Left lung (tissue), 10 donors: ENCODE data around the gene ACACA. TPM values are rescaled to one million over a fixed set of nuclear protein-coding genes. Genes with fewer than 3 reads are reported as not detected.

Source experiments
- ATAC-seq: fragments of 200-7000 bp; cut with Tn5 transposase; one replicate; pipeline ENCODE4 v1.9.1; 2020; ENCODE audit warnings: moderate library complexity
- DNase-seq, 4 donors: peaks; one replicate each; pipeline ENCODE4 v3.0.0-alpha.2; 2013 to 2020
- H3K27ac ChIP-seq, 2 donors: fragments of 200-600 bp; sonication (generic) in 1 of 2; one replicate each; pipeline versions ENCODE4 v1.5.0 to v1.8.0; 2020 to 2021
- H3K27me3 ChIP-seq, 2 donors: fragments of 200-600 bp; sonication (generic) in 1 of 2; one replicate each; pipeline versions ENCODE4 v1.5.0 to v1.8.0; 2020 to 2021
- H3K36me3 ChIP-seq, 2 donors: fragments of 200-600 bp; sonication (generic) in 1 of 2; one replicate each; pipeline versions ENCODE4 v1.5.0 to v1.8.0; 2020 to 2021
- H3K4me1 ChIP-seq, 2 donors: fragments of 200-600 bp; one replicate each; pipeline ENCODE4 v1.8.0; 2021
- H3K4me3 ChIP-seq, 2 donors: fragments of 200-600 bp; sonication (generic) in 1 of 2; one replicate each; pipeline versions ENCODE4 v1.5.0 to v1.8.0; 2020 to 2021; ENCODE audit warnings: mild to moderate bottlenecking in 1 of 2
- H3K9me3 ChIP-seq, 2 donors: fragments of 200-600 bp; sonication (generic) in 1 of 2; one replicate each; pipeline versions ENCODE4 v1.5.0 to v1.8.0; 2020 to 2021
- intact Hi-C, 2 donors: fragments of 100-400 bp; cut with DNase I; formaldehyde crosslinking; loops; one replicate each; pipeline versions ENCODE4 v1.11.2 to v1.14.2; 2022
- polyA plus RNA-seq, 6 donors: library from polyadenylated mRNA; unstranded; fragments of 120-200 nt; gene quantifications; one replicate each; pipeline ENCODE4 v1.2.1, GENCODE V29; 2013; ENCODE audit not compliant: insufficient read length in 6 of 6
- total RNA-seq, 2 donors: library from RNA; stranded (reverse); fragmentation: NEBNext Ultra II Directional; extraction: Animal tissue kit (Norgen Biotek cat#: 25700); gene quantifications; one replicate each; pipeline ENCODE4 v1.2.1, GENCODE V29; 2021
- TF ChIP-seq, protein P1 (sequence below), 2 donors: fragments of 200-600 bp; sonication (generic) in 1 of 2; IDR thresholded peaks; one replicate each; pipeline versions ENCODE4 v1.5.0 to v1.8.0; 2021; ENCODE audit warnings: antibody characterized with exemption in 2 of 2
- donor health status: DM: no; HTN: yes; CAD: no.
- donor health status: DM: no; HTN: no; CAD: no.

The ACACA gene
- total and polyA plus RNA-seq, 8 donors: 43.6 to 128 (median 53.3) TPM

DNA sequence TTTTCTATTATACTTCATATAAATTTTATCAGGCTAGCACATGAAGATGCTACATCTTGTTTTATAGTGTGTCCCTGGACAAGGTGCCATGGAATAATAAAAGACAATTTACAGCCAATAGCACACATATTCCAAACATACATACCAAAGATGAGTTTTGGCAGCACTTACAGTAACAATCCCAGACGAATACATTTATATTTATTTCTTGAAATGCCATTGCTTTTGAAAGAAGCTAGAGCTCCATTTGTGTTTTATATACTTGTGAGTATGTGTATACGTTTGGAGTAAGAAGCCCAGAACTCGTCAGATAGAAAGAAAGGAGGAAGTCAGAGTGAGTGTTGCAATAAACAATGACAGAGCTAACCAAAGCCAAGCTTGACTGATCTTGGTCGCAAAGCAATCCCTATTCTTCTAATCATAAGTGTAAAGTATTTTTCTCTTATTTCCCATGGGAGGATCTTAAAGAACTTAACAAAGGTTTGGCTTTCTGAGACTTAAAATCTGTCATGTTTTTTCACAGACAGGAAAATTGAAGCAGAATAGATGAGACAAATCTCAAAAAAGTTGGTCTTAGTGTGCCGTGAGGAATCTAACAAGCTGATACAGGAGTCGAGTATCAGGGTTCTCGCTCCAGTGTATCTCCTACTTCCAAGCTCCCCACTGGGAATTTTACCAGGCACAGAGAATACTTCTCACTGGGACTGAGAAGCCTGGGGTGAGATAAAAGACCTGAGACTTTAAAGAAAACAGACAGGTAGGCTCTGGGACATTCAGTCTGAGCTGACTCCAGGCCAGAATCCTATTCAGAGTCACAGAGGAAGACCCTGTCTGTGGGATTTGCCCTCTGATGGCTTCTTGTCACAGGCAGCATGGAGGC lies 282.5 kb downstream of the ACACA start:
- H3K4me1 ChIP-seq: no peaks in the 10 kb centered on the region
- H3K27me3 ChIP-seq: no peaks in the 10 kb centered on the region
- DNase-seq: peak in 1 of 4 donors; percentile 24
- peaks cover 0 to 54% of the 10 kb centered on the region in 2 donors for H3K36me3 ChIP-seq
- H3K9me3 ChIP-seq: no peaks in the 10 kb centered on the region
- TF ChIP-seq, protein P1, sequence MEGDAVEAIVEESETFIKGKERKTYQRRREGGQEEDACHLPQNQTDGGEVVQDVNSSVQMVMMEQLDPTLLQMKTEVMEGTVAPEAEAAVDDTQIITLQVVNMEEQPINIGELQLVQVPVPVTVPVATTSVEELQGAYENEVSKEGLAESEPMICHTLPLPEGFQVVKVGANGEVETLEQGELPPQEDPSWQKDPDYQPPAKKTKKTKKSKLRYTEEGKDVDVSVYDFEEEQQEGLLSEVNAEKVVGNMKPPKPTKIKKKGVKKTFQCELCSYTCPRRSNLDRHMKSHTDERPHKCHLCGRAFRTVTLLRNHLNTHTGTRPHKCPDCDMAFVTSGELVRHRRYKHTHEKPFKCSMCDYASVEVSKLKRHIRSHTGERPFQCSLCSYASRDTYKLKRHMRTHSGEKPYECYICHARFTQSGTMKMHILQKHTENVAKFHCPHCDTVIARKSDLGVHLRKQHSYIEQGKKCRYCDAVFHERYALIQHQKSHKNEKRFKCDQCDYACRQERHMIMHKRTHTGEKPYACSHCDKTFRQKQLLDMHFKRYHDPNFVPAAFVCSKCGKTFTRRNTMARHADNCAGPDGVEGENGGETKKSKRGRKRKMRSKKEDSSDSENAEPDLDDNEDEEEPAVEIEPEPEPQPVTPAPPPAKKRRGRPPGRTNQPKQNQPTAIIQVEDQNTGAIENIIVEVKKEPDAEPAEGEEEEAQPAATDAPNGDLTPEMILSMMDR (IDR thresholded peaks at IDR 0.05): no peak
- H3K27ac ChIP-seq: no peak overlapping the region
- ATAC-seq: no peak
- no peak overlapping the region for H3K4me3 ChIP-seq
- intact Hi-C loops: no loop called here

DNA sequence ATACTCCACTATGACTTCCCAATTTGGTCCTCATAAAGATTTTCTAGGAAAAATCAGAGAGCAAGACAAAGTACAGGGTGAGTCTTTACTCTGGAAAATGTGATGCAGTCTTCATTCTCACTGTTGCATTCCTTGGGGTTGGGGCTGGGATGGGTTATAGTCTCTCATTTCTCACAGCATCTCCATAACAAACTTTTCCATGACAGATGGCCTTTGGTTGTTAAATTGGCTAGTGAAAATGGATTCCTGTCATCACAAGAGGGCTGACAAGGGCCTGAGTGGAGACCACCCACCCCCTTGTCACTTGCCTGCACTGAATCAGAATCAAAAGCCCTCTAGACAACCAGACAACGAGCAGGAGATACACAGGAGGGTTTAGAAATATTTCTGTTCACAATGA lies 283.2 kb downstream of the ACACA start:
- Histone ChIP-seq H3K9me3 (no peaks in the 10 kb centered on the region), H3K27ac (no peak overlapping the region), H3K4me1 (no peaks in the 10 kb centered on the region), H3K27me3 (no peaks in the 10 kb centered on the region), H3K4me3 (no peak overlapping the region), H3K36me3 (peaks cover 0 to 46% of the 10 kb centered on the region in 2 donors)
- intact Hi-C loops: no loop called here
- DNase-seq (no peak), ATAC-seq (no peak)
- TF ChIP-seq, protein P1 (IDR thresholded peaks at IDR 0.05): no peak

DNA sequence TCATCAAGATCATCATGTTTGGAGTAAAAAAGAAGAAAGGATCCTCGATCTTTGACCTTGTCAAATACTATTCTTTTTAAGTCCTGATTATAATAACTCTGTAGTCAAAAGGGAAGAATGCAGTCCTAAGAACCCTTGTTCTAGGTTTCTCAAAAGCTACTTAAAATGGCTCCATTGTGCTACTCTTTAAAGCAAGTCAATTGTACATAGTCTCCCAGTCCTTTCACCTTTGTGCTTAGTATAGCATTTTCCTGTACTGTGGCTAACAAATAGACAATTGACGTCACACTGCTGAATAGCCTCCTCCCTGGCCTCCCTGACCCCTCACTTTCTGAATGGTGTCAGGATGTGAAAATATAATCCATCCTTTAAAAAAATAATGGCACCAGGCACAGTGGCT lies 285.0 kb downstream of the ACACA start:
- TF ChIP-seq, protein P1 (IDR thresholded peaks at IDR 0.05): no peak
- Histone ChIP-seq H3K36me3 (peaks cover 0 to 45% of the 10 kb centered on the region in 2 donors), H3K27me3 (no peaks in the 10 kb centered on the region), H3K4me3 (no peak overlapping the region), H3K9me3 (no peaks in the 10 kb centered on the region), H3K4me1 (no peaks in the 10 kb centered on the region), H3K27ac (no peak overlapping the region)
- DNase-seq (no peak), ATAC-seq (no peak)
- intact Hi-C loops: no loop called here

DNA sequence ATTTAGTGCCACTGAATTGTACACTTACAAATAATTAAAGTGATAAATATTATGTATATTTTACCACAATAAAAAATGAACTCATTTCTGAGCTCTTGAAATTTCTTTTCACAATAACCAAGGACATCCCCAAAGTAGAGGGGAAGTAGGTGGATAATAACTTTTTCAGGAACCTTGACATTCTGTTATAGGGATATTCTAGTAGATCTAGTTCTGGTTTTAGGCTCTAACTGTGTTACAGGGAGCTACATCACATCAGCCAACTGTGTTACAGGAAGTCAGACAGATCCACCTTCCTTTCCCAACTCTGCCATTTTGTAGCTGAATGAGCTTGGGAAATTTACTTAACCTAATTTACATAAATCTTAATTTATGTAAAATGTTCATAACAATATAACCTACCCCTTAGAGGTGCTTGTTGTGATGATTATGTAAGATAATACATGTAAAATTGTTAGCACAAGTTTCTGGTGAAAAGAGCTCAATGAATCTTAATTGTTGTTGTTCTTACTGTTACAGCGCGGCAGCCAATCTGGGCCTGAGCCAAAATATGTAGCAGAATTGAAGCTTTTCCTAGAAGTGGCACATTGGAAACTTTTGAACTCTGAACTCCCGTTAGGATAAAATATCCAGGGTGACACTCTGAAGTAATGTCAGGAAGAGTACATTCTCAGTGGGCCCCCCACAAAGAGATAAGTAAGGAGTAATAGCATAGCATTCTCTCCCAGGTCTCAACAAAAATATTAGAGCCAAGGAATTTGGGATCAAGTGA lies 288.1 kb downstream of the ACACA start:
- no peaks in the 10 kb centered on the region for H3K4me1 ChIP-seq
- TF ChIP-seq, protein P1 (IDR thresholded peaks at IDR 0.05): no peak
- no peak overlapping the region for H3K27ac ChIP-seq
- peak in 2 of 4 donors; percentile 30 to 36 for DNase-seq
- H3K36me3 ChIP-seq: peaks cover 0 to 47% of the 10 kb centered on the region in 2 donors
- H3K4me3 ChIP-seq: no peak overlapping the region
- no peaks in the 10 kb centered on the region for H3K9me3 ChIP-seq
- H3K27me3 ChIP-seq: no peaks in the 10 kb centered on the region
- ATAC-seq: no peak
- intact Hi-C loops: no loop called here
